Measurements from ENCODE around the gene ASB3. TPM values are rescaled to one million over a fixed set of nuclear protein-coding genes. Genes with fewer than 3 reads are reported as not detected.

The ASB3 gene
- polyA plus RNA-seq, 1 donor (not counting 4 experiments of a cell fraction or from before 2014, with no cell fraction given) = 16.6 TPM

GRCh38 chr2:53697686-53698085 lies 89.1 kb downstream of the ASB3 start:
- Histone ChIP-seq H4K20me1 (ENCODE audit: control insufficient read depth, extremely low read depth, insufficient read depth, low read length) (no peaks in the 10 kb centered on the region), H2AFZ (ENCODE audit: control insufficient read depth, low read length) (no peak overlapping the region), H3K27me3 (ENCODE audit: control insufficient read depth, extremely low read depth, insufficient read depth, low read length) (no peaks in the 10 kb centered on the region), H3K36me3 (ENCODE audit: control insufficient read depth in 2 of 2, extremely low read depth in 1 of 2, insufficient read depth in 2 of 2, low read length in 2 of 2) (peaks cover 0 to 2% of the 10 kb centered on the region in 2 experiments), H3K9ac (ENCODE audit: control insufficient read depth, extremely low read depth, insufficient read depth, low read length) (no peak overlapping the region), H3K27ac (ENCODE audit: control insufficient read depth, insufficient read depth, low read length) (no peak overlapping the region), H3K9me1 (ENCODE audit: control insufficient read depth, extremely low read depth, insufficient read depth, low read length) (no peaks in the 10 kb centered on the region), H3K4me1 (ENCODE audit: control insufficient read depth, extremely low read depth, insufficient read depth, low read length) (no peaks in the 10 kb centered on the region), H3K79me2 (ENCODE audit: control insufficient read depth, insufficient read depth, low read length) (no peaks in the 10 kb centered on the region), H3K4me3 (ENCODE audit: control insufficient read depth in 2 of 3, extremely low read depth in 1 of 3, insufficient read depth in 2 of 3, low read depth in 1 of 3, low read length in 3 of 3) (no peak overlapping the region), H3K4me2 (ENCODE audit: control insufficient read depth, extremely low read depth, insufficient read depth, low read depth, low read length) (no peak overlapping the region), H3K9me3 (ENCODE audit: control insufficient read depth, low read depth, low read length) (no peaks in the 10 kb centered on the region)
- DNase-seq (ENCODE audit: low read depth, low spot score) (no peak), FAIRE-seq (no peak)
- dilution Hi-C loops (cut with MboI; ENCODE audit: extremely low pct_ligation_motif_present, low sequenced_read_pairs) = no loop called here
- TF ChIP-seq EZH2 (IDR thresholded peaks at IDR 0.05; ENCODE audit: low read length) = no peak

- dilution Hi-C loops (cut with MboI; ENCODE audit: extremely low pct_ligation_motif_present, low sequenced_read_pairs) = no loop called here
- H3K9ac ChIP-seq (ENCODE audit: control insufficient read depth, extremely low read depth, insufficient read depth, low read length) = no peak overlapping the region
- no peak overlapping the region for H2AFZ ChIP-seq (ENCODE audit: control insufficient read depth, low read length)
- no peaks in the 10 kb centered on the region for H3K4me1 ChIP-seq (ENCODE audit: control insufficient read depth, extremely low read depth, insufficient read depth, low read length)
- no peaks in the 10 kb centered on the region for H3K79me2 ChIP-seq (ENCODE audit: control insufficient read depth, insufficient read depth, low read length)
- H4K20me1 ChIP-seq (ENCODE audit: control insufficient read depth, extremely low read depth, insufficient read depth, low read length) = no peaks in the 10 kb centered on the region
- H3K9me3 ChIP-seq (ENCODE audit: control insufficient read depth, low read depth, low read length) = no peaks in the 10 kb centered on the region
- no peak for DNase-seq (ENCODE audit: low read depth, low spot score)
- H3K27me3 ChIP-seq (ENCODE audit: control insufficient read depth, extremely low read depth, insufficient read depth, low read length) = no peaks in the 10 kb centered on the region
- H3K36me3 ChIP-seq (ENCODE audit: control insufficient read depth in 2 of 2, extremely low read depth in 1 of 2, insufficient read depth in 2 of 2, low read length in 2 of 2) = peaks cover 0 to 2% of the 10 kb centered on the region in 2 experiments
- no peak overlapping the region for H3K4me3 ChIP-seq (ENCODE audit: control insufficient read depth in 2 of 3, extremely low read depth in 1 of 3, insufficient read depth in 2 of 3, low read depth in 1 of 3, low read length in 3 of 3)
- no peak overlapping the region for H3K27ac ChIP-seq (ENCODE audit: control insufficient read depth, insufficient read depth, low read length)
- no peak overlapping the region for H3K4me2 ChIP-seq (ENCODE audit: control insufficient read depth, extremely low read depth, insufficient read depth, low read depth, low read length)
- no peak for FAIRE-seq
- H3K9me1 ChIP-seq (ENCODE audit: control insufficient read depth, extremely low read depth, insufficient read depth, low read length) = no peaks in the 10 kb centered on the region
- TF ChIP-seq EZH2 (IDR thresholded peaks at IDR 0.05; ENCODE audit: low read length) = no peak
- TF ChIP-seq, protein P1, sequence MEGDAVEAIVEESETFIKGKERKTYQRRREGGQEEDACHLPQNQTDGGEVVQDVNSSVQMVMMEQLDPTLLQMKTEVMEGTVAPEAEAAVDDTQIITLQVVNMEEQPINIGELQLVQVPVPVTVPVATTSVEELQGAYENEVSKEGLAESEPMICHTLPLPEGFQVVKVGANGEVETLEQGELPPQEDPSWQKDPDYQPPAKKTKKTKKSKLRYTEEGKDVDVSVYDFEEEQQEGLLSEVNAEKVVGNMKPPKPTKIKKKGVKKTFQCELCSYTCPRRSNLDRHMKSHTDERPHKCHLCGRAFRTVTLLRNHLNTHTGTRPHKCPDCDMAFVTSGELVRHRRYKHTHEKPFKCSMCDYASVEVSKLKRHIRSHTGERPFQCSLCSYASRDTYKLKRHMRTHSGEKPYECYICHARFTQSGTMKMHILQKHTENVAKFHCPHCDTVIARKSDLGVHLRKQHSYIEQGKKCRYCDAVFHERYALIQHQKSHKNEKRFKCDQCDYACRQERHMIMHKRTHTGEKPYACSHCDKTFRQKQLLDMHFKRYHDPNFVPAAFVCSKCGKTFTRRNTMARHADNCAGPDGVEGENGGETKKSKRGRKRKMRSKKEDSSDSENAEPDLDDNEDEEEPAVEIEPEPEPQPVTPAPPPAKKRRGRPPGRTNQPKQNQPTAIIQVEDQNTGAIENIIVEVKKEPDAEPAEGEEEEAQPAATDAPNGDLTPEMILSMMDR (optimal IDR thresholded peaks at IDR 0.05 in 1 of 3, IDR thresholded peaks at IDR 0.05 in 1 of 3, conservative IDR thresholded peaks at IDR 0.05 in 1 of 3; ENCODE audit: extremely low read depth in 1 of 3, insufficient read depth in 2 of 3, low read length in 3 of 3) = no peak
Observed at GRCh38 chr2:53697092-53697491, 89.7 kb downstream of the ASB3 start.

GRCh38 chr2:53695575-53695974 lies 91.2 kb downstream of the ASB3 start:
- no peak overlapping the region for H3K4me2 ChIP-seq (ENCODE audit: control insufficient read depth, extremely low read depth, insufficient read depth, low read depth, low read length)
- H3K27me3 ChIP-seq (ENCODE audit: control insufficient read depth, extremely low read depth, insufficient read depth, low read length) = no peaks in the 10 kb centered on the region
- dilution Hi-C loops (cut with MboI; ENCODE audit: extremely low pct_ligation_motif_present, low sequenced_read_pairs) = no loop called here
- FAIRE-seq (no peak), DNase-seq (ENCODE audit: low read depth, low spot score) (no peak)
- H3K9ac ChIP-seq (ENCODE audit: control insufficient read depth, extremely low read depth, insufficient read depth, low read length) = no peak overlapping the region
- H3K9me3 ChIP-seq (ENCODE audit: control insufficient read depth, low read depth, low read length) = no peaks in the 10 kb centered on the region
- H3K9me1 ChIP-seq (ENCODE audit: control insufficient read depth, extremely low read depth, insufficient read depth, low read length) = no peaks in the 10 kb centered on the region
- H3K27ac ChIP-seq (ENCODE audit: control insufficient read depth, insufficient read depth, low read length) = no peak overlapping the region
- peaks cover 0 to 2% of the 10 kb centered on the region in 2 experiments for H3K36me3 ChIP-seq (ENCODE audit: control insufficient read depth in 2 of 2, extremely low read depth in 1 of 2, insufficient read depth in 2 of 2, low read length in 2 of 2)
- H4K20me1 ChIP-seq (ENCODE audit: control insufficient read depth, extremely low read depth, insufficient read depth, low read length) = no peaks in the 10 kb centered on the region
- H3K4me1 ChIP-seq (ENCODE audit: control insufficient read depth, extremely low read depth, insufficient read depth, low read length) = no peaks in the 10 kb centered on the region
- no peak overlapping the region for H2AFZ ChIP-seq (ENCODE audit: control insufficient read depth, low read length)
- no peaks in the 10 kb centered on the region for H3K79me2 ChIP-seq (ENCODE audit: control insufficient read depth, insufficient read depth, low read length)
- no peak overlapping the region for H3K4me3 ChIP-seq (ENCODE audit: control insufficient read depth in 2 of 3, extremely low read depth in 1 of 3, insufficient read depth in 2 of 3, low read depth in 1 of 3, low read length in 3 of 3)
- no peak for TF ChIP-seq EZH2 (IDR thresholded peaks at IDR 0.05; ENCODE audit: low read length)
- TF ChIP-seq, protein P1 (optimal IDR thresholded peaks at IDR 0.05 in 1 of 3, IDR thresholded peaks at IDR 0.05 in 1 of 3, conservative IDR thresholded peaks at IDR 0.05 in 1 of 3; ENCODE audit: extremely low read depth in 1 of 3, insufficient read depth in 2 of 3, low read length in 3 of 3) = no peak

Measured in keratinocyte (primary cell).